ENCODE measurements around the gene XYLT1. TPM values are rescaled to one million over a fixed set of nuclear protein-coding genes. Genes with fewer than 3 reads are reported as not detected.

XYLT1 gene
- total and polyA plus RNA-seq, 10 of the 15 experiments (the other 5 are each of a cell fraction or from before 2014, with no cell fraction given), result 0.88 to 14.8 (median 5.8) TPM

DNA sequence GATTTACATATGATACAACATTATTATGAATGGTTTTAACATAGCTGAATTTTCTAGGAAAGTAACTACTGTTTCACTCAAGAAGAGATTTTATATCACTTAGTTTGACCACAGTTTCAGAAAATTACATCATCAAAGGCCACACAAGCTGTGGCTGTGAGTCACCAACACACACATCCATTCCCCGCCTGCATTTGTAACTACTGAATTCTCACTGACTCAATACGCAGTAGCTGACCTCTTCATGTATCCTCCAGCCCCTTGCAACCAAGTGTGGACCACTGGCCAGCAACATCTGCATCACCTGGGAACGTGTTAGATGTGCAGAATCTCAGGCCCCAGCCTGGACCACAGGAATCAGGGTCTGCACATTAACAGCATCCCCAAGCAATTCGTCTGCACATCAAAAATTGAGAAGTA, 197.6 kb downstream of the XYLT1 start (continued):
- TF ChIP-seq ZNF592 (IDR thresholded peaks at IDR 0.05) (no peak), POLR2AphosphoS2 (IDR thresholded peaks at IDR 0.05; ENCODE audit: low read depth, low read length) (no peak), RELA (IDR thresholded peaks at IDR 0.05; ENCODE audit: borderline replicate concordance, partially characterized antibody) (no peak), E2F4 (IDR thresholded peaks at IDR 0.05; ENCODE audit: low read depth, low read length) (no peak), LARP7 (IDR thresholded peaks at IDR 0.05) (no peak), TAF1 (IDR thresholded peaks at IDR 0.05; ENCODE audit: borderline replicate concordance, low read depth, low read length) (no peak), ZBTB33 (IDR thresholded peaks at IDR 0.05) (no peak), NFXL1 (IDR thresholded peaks at IDR 0.05; ENCODE audit: borderline replicate concordance) (no peak), YBX1 (IDR thresholded peaks at IDR 0.05) (no peak), HCFC1 (IDR thresholded peaks at IDR 0.05; ENCODE audit: low read length) (no peak), ESRRA (IDR thresholded peaks at IDR 0.05; ENCODE audit: low read length) (no peak), IKZF1 (conservative IDR thresholded peaks at IDR 0.05) (peak; percentile 45)

Data from GM12878 (cell line).